Pons (tissue), 1 donor: ENCODE measurements around the gene BRD3OS.
"Not testable (repeated sequence)": the region's sequence is repeated elsewhere in the genome, so short reads cannot be mapped to it uniquely, and the experiment has no call there.

ENCODE experiments used
- DNase-seq: peaks from one replicate; pipeline ENCODE4 v3.0.0-alpha.2; 2016; ENCODE audit warnings: low spot score

The BRD3OS gene

GRCh38 chr9:133988771-133989170 lies 36.5 kb upstream of the BRD3OS start:
- not testable (repeated sequence) for DNase-seq

- no peak for DNase-seq
Measured at GRCh38 chr9:133989625-133990365, 35.5 kb upstream of the BRD3OS start.

- no peak for DNase-seq
Measured at GRCh38 chr9:133990366-133991213, 34.7 kb upstream of the BRD3OS start.

GRCh38 chr9:133991214-133991921 lies 33.9 kb upstream of the BRD3OS start:
- DNase-seq = no peak

GRCh38 chr9:133991964-133992779 lies 33.1 kb upstream of the BRD3OS start, which contains the start of gene VAV2:
Gene VAV2 (minus strand): TSS chr9:133992324. CDS start chr9:133992278, 46 bp downstream.
- peak; percentile 14 for DNase-seq

- DNase-seq = peak; percentile 17
Measured at GRCh38 chr9:133992780-133993634, 32.3 kb upstream of the BRD3OS start.

- DNase-seq = no peak
Measured at GRCh38 chr9:133993635-133994253, 31.5 kb upstream of the BRD3OS start.

GRCh38 chr9:133994353-133995011 lies 30.8 kb upstream of the BRD3OS start:
- peak; percentile 50 for DNase-seq

GRCh38 chr9:133995012-133995896 lies 30.0 kb upstream of the BRD3OS start:
- DNase-seq = no peak

- DNase-seq = no peak
Measured at GRCh38 chr9:133996531-133997520, 28.5 kb upstream of the BRD3OS start.

GRCh38 chr9:133997584-133997983 lies 27.7 kb upstream of the BRD3OS start:
- no peak for DNase-seq

- no peak for DNase-seq
Measured at GRCh38 chr9:133998915-133999595, 26.2 kb upstream of the BRD3OS start.

- no peak for DNase-seq
Measured at GRCh38 chr9:133999851-134000265, 25.4 kb upstream of the BRD3OS start.

- DNase-seq = no peak
Measured at GRCh38 chr9:134002796-134003195, 22.5 kb upstream of the BRD3OS start.

GRCh38 chr9:134003237-134003636 lies 22.0 kb upstream of the BRD3OS start:
- DNase-seq = no peak

GRCh38 chr9:134004131-134004873 lies 21.0 kb upstream of the BRD3OS start:
- no peak for DNase-seq
